Right lobe of liver (tissue), 6 donors: ENCODE results near the gene EML6. TPM values are rescaled to one million over a fixed set of nuclear protein-coding genes. Genes with fewer than 3 reads are reported as not detected.
A peak's percentile ranks its signal among the peaks of the same experiment; 100 is the strongest.

Source experiments
- ATAC-seq, 4 donors: fragments of 200-7000 bp; cut with Tn5 transposase; one replicate each; pipeline ENCODE4 v1.9.1; 2020; ENCODE audit warnings: mild to moderate bottlenecking in 4 of 4, moderate library complexity in 4 of 4
- DNase-seq, 3 donors: peaks; one replicate each; pipeline ENCODE4 v3.0.0-alpha.2; 2020
- H3K27ac ChIP-seq, 3 donors: fragments of 200-600 bp; one replicate each; pipeline ENCODE4 v1.8.0; 2022
- H3K27me3 ChIP-seq, 2 donors: fragments of 200-600 bp; one replicate each; pipeline ENCODE4 v1.8.0; 2022
- H3K36me3 ChIP-seq, 4 donors: fragments of 200-600 bp; sonication (generic) in 1 of 4; one replicate each; pipeline versions ENCODE4 v1.5.1 to v1.8.0; 2017 to 2022; ENCODE audit warnings: control low read depth in 1 of 4
- H3K4me1 ChIP-seq, 4 donors: fragments of 200-600 bp; sonication (generic) in 1 of 4; one replicate each; pipeline versions ENCODE4 v1.5.1 to v1.8.0; 2017 to 2022; ENCODE audit warnings: control low read depth in 1 of 4
- H3K4me3 ChIP-seq, 3 donors: fragments of 200-600 bp; one replicate each; pipeline ENCODE4 v1.8.0; 2022
- H3K9me3 ChIP-seq, 4 donors: fragments of 200-600 bp; sonication (generic) in 1 of 4; one replicate each; pipeline versions ENCODE4 v1.5.1 to v1.8.0; 2017 to 2022; ENCODE audit warnings: control low read depth in 1 of 4
- POLR2A ChIP-seq: fragments of 450-650 bp; IDR thresholded peaks from one replicate; pipeline ENCODE4 v1.6.1; 2017; ENCODE audit warnings: antibody characterized with exemption, mild to moderate bottlenecking
- WGBS: methylation state at CpG from one replicate; pipeline ENCODE4 v1.1.6; 2018; ENCODE audit warnings: low coverage, low lambda C conversion rate; ENCODE audit not compliant: insufficient coverage; ENCODE audit errors: missing lambda C conversion rate; 5-methylcytosine and 5-hydroxymethylcytosine counted together
- intact Hi-C, 2 donors: fragments of 100-400 bp; cut with DNase I; formaldehyde crosslinking; loops; one replicate each; pipeline versions ENCODE4 v1.11.2 to v1.14.1; 2022
- total RNA-seq, 6 experiments: library from RNA; depleted of rRNA in 2 of 6; stranded (reverse); fragments of >200 nt in 2 of 6; fragmentation: NEBNext Ultra II Directional in 3 of 6; extraction: Animal tissue kit (Norgen Biotek cat#: 25700) in 3 of 6; gene quantifications; one replicate each; pipeline versions ENCODE4 v1.1.0 to v1.2.4, GENCODE V29; 2016 to 2023
- TF ChIP-seq, protein P1 (sequence below), 4 donors: fragments of 200-600 bp in 3 of 4; fragments of 450-650 bp in 1 of 4; IDR thresholded peaks; one replicate each; pipeline versions ENCODE4 v1.5.1 to v1.8.0; 2016 to 2022; ENCODE audit warnings: antibody characterized with exemption in 4 of 4, mild to moderate bottlenecking in 2 of 4
- donor health status: DM: no; HTN: yes; CAD: no.
- donor health status: DM: no; HTN: no; CAD: no.
- donor health status: DM: no; HTN: no; CAD: no.
- donor health status: DM: no; HTN: yes; CAD: no.
- donor health status: DM: no; HTN: yes; CAD: no.

EML6 gene
- total RNA-seq, 6 experiments from 2014 or later, result 0.82 to 2.5 (median 1.5) TPM

DNA sequence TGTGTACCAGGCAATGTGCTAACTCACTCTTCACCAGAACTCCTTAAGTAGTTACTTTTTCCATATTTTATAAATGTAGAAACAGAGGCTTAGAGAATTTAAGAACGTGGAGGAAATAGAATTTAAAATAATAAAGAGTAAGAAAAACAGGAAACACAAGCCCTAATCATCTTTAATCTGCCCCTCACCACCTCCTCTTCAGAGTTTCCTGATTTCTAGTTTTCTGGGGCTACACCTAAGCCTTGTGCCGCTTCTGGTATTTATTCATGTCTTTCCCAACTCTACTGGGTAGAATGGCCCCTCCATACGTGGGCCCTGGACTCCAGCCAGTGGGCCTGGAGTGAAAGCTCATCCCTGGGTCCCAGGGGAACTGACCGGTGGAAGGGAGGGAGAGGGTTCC lies 241.4 kb downstream of the EML6 start:
- no peaks in the 10 kb centered on the region for H3K9me3 ChIP-seq
- H3K4me1 ChIP-seq, result no peaks in the 10 kb centered on the region
- intact Hi-C loops, result no loop called here
- TF ChIP-seq POLR2A, result no peak
- TF ChIP-seq, protein P1, sequence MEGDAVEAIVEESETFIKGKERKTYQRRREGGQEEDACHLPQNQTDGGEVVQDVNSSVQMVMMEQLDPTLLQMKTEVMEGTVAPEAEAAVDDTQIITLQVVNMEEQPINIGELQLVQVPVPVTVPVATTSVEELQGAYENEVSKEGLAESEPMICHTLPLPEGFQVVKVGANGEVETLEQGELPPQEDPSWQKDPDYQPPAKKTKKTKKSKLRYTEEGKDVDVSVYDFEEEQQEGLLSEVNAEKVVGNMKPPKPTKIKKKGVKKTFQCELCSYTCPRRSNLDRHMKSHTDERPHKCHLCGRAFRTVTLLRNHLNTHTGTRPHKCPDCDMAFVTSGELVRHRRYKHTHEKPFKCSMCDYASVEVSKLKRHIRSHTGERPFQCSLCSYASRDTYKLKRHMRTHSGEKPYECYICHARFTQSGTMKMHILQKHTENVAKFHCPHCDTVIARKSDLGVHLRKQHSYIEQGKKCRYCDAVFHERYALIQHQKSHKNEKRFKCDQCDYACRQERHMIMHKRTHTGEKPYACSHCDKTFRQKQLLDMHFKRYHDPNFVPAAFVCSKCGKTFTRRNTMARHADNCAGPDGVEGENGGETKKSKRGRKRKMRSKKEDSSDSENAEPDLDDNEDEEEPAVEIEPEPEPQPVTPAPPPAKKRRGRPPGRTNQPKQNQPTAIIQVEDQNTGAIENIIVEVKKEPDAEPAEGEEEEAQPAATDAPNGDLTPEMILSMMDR (IDR thresholded peaks at IDR 0.05), result no peak
- H3K27ac ChIP-seq, result no peak overlapping the region
- no peak overlapping the region for H3K4me3 ChIP-seq
- no peaks in the 10 kb centered on the region for H3K36me3 ChIP-seq
- 46% methylated on average over 4 of the region's 4 CpGs for WGBS
- DNase-seq, result no peak
- ATAC-seq, result no peak
- no peaks in the 10 kb centered on the region for H3K27me3 ChIP-seq

DNA sequence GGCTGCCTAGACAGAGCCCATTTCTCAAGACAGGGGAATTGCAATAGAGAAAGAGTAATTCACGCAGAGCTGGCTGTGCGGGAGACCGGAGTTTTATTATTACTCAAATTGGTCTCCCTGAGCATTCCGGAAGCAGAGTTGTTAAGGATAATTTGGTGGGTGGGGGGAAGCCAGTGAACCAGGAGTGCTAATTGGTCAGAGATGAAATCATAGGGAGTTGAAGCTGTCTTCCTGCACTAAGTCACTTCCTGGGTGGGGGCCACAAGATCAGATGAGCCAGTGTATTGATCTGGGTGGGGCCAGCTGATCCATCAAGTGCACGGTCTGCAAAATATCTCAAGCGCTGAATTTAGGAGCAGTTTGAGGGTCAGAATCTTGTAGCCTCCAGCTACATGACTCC lies 242.0 kb downstream of the EML6 start:
- DNase-seq (no peak), ATAC-seq (no peak)
- TF ChIP-seq POLR2A, result no peak
- TF ChIP-seq, protein P1 (IDR thresholded peaks at IDR 0.05), result no peak
- no peaks in the 10 kb centered on the region for H3K9me3 ChIP-seq
- no peaks in the 10 kb centered on the region for H3K36me3 ChIP-seq
- 96% methylated on average over 4 of the region's 6 CpGs for WGBS
- no peaks in the 10 kb centered on the region for H3K4me1 ChIP-seq
- intact Hi-C loops, result no loop called here
- no peaks in the 10 kb centered on the region for H3K27me3 ChIP-seq
- no peak overlapping the region for H3K27ac ChIP-seq
- H3K4me3 ChIP-seq, result no peak overlapping the region

DNA sequence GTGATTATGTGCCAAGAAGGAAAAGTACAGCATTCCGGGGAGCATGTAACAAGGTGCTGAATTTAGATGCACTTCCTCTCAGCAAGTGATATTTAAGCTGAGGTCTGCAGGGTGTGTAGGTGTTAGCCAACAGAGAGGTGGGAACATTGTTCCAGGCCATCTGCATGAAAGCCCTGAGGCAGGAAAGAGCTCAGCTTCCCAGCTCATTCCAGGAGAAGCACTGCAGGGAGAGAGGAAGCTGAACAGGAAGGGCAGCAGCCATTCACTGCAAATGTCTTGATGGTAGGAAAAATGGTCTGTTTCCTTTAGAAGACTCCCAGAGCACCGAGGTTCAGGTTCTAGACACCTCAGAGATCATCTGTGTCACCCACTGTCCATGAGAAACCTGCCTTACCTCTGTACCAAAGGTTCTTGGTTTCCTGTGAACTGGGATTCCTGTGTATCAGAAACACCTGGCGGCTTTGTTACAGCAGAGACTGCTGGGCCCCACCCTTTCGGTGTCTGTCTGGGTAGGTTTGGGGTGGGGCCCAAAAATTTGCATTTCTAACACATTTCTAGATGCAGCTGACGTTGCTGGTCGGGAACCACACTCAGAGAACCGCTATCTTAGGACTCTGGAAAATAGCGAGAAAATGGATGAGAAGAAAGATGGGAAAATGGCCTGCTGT lies 242.8 kb downstream of the EML6 start:
- DNase-seq (no peak), ATAC-seq (peak; percentile 19 to 43 (median 28))
- WGBS, result 87% methylated on average over 8 of the region's 8 CpGs
- Histone ChIP-seq H3K36me3 (peaks cover 0 to 2% (median 0%) of the 10 kb centered on the region in 4 donors), H3K27me3 (no peaks in the 10 kb centered on the region), H3K9me3 (no peaks in the 10 kb centered on the region), H3K27ac (no peak overlapping the region), H3K4me3 (no peak overlapping the region), H3K4me1 (no peaks in the 10 kb centered on the region)
- intact Hi-C loops, result no loop called here
- TF ChIP-seq POLR2A, result no peak
- TF ChIP-seq, protein P1 (IDR thresholded peaks at IDR 0.05), result no peak

- H3K27ac ChIP-seq, result no peak overlapping the region
- TF ChIP-seq, protein P1 (IDR thresholded peaks at IDR 0.05), result no peak
- WGBS, result 93% methylated on average over 2 of the region's 3 CpGs
Measured at GRCh38 chr2:54966837-54967236, 243.4 kb downstream of the EML6 start.

More at GRCh38 chr2:54966837-54967236, 243.4 kb downstream of the EML6 start:
- Histone ChIP-seq H3K36me3 (peaks cover 0 to 3% (median under 1%) of the 10 kb centered on the region in 4 donors), H3K4me1 (no peaks in the 10 kb centered on the region), H3K9me3 (no peaks in the 10 kb centered on the region), H3K4me3 (no peak overlapping the region), H3K27me3 (no peaks in the 10 kb centered on the region)
- DNase-seq, result no peak
- intact Hi-C loops, result no loop called here
- no peak for ATAC-seq
